PFSK-1 (cell line): ENCODE results near the gene OTUD5.
A peak's percentile ranks its signal among the peaks of the same experiment; 100 is the strongest.

Experiments used
- FOXP2 ChIP-seq: optimal IDR thresholded peaks from 2 replicates; pipeline ENCODE3; 2011; ENCODE audit warnings: borderline replicate concordance, control low read depth, inconsistent platforms; ENCODE audit not compliant: insufficient read depth; ENCODE audit errors: extremely low read length, extremely low read depth
- POLR2AphosphoS5 ChIP-seq: IDR thresholded peaks from 2 replicates; pipeline ENCODE4 v1.6.1; 2012; ENCODE audit warnings: low read depth, mild to moderate bottlenecking, control low read depth, low read length, moderate library complexity
- REST ChIP-seq, 2 experiments: IDR thresholded peaks; 2 replicates each; pipeline versions ENCODE4 v1.6.1 to v1.8.0; 2011 to 2012; ENCODE audit warnings: low read depth in 2 of 2, low read length in 2 of 2, control low read depth in 1 of 2, inconsistent platforms in 1 of 2, mild to moderate bottlenecking in 1 of 2, moderate library complexity in 1 of 2; ENCODE audit not compliant: insufficient read depth in 1 of 2
- SIN3A ChIP-seq: IDR thresholded peaks from 2 replicates; pipeline ENCODE4 v1.6.1; 2012; ENCODE audit warnings: mild to moderate bottlenecking, low read length, moderate library complexity, borderline replicate concordance; ENCODE audit not compliant: insufficient read depth
- TAF1 ChIP-seq: IDR thresholded peaks from 2 replicates; pipeline ENCODE4 v1.6.1; 2012; ENCODE audit warnings: low read length, control low read depth, borderline replicate concordance; ENCODE audit not compliant: insufficient read depth

OTUD5 gene

DNA sequence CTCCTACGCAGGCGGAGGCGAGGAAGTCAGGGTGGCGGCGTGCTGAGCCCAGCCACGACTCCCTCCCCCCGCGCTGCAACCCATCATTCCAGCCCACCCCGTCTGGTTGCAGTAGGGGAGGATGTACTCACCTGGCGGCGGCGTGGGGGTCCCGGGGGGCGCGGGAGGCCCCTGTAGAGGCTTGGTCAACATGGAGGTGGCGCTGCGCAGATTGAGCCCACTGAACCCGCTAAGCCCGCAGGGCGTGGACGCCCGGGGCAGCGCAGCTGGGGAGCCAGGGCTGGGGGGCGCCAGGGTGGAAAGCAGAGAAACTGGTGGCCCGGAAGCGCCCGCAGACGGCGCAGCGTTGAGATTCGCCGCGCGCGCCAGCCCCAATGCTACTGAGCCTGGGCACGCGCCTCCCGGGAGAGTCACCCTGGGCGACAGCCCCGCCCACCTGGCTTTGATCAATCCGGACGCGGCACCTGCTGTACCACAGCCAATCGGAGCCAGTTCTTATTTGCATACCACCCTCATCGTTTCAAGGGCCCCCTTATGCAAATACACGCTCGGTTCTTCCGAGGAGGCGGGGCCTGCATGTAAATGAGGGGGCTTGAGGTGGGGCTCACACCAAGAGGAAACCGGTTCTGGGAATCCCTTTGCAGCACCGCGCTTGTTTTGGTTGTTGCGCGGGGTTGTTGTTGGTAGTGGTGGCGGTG, 38.6 kb downstream of the OTUD5 start, which contains the start of gene PIM2:
PIM2 (minus strand) TSS at position 382 of the 698 bp plus-strand sequence; CDS start at position 192, 190 bp downstream.
- TF ChIP-seq REST (IDR thresholded peaks at IDR 0.05; ENCODE audit: insufficient read depth in 1 of 2, low read depth in 2 of 2, low read length in 2 of 2) (no peak), TAF1 (peak; percentile 86; the same call in 1 of the 2 replicates), POLR2AphosphoS5 (peak; percentile 86)

GRCh38 chrX:48918301-48918642, 39.1 kb downstream of the OTUD5 start:
- no peak for TF ChIP-seq SIN3A
- no peak for TF ChIP-seq REST (IDR thresholded peaks at IDR 0.05; ENCODE audit: insufficient read depth in 1 of 2, low read depth in 2 of 2, low read length in 2 of 2)
- no peak for TF ChIP-seq FOXP2
- no peak for TF ChIP-seq TAF1
- TF ChIP-seq POLR2AphosphoS5, result no peak

- TF ChIP-seq TAF1 (no peak), FOXP2 (no peak), REST (IDR thresholded peaks at IDR 0.05; ENCODE audit: insufficient read depth in 1 of 2, low read depth in 2 of 2, low read length in 2 of 2) (no peak), SIN3A (no peak), POLR2AphosphoS5 (no peak)
Measured at GRCh38 chrX:48917139-48918001, 40.0 kb downstream of the OTUD5 start.

GRCh38 chrX:48914593-48915493, 42.6 kb downstream of the OTUD5 start:
- TF ChIP-seq FOXP2, result no peak
- TF ChIP-seq SIN3A, result no peak
- no peak for TF ChIP-seq REST (IDR thresholded peaks at IDR 0.05; ENCODE audit: insufficient read depth in 1 of 2, low read depth in 2 of 2, low read length in 2 of 2)
- no peak for TF ChIP-seq POLR2AphosphoS5
- no peak for TF ChIP-seq TAF1
